GM19452 (cell line): ENCODE measurements around the gene PDE4D.

Experiments used
- ATAC-seq: cut with Tn5 transposase; IDR thresholded peaks from one replicate; pipeline ENCODE4 v1.9.1; 2021; ENCODE audit not compliant: unreplicated experiment

Gene PDE4D

GRCh38 chr5:58926541-58926935 lies 967.0 kb downstream of the PDE4D start:
- ATAC-seq = no peak

DNA sequence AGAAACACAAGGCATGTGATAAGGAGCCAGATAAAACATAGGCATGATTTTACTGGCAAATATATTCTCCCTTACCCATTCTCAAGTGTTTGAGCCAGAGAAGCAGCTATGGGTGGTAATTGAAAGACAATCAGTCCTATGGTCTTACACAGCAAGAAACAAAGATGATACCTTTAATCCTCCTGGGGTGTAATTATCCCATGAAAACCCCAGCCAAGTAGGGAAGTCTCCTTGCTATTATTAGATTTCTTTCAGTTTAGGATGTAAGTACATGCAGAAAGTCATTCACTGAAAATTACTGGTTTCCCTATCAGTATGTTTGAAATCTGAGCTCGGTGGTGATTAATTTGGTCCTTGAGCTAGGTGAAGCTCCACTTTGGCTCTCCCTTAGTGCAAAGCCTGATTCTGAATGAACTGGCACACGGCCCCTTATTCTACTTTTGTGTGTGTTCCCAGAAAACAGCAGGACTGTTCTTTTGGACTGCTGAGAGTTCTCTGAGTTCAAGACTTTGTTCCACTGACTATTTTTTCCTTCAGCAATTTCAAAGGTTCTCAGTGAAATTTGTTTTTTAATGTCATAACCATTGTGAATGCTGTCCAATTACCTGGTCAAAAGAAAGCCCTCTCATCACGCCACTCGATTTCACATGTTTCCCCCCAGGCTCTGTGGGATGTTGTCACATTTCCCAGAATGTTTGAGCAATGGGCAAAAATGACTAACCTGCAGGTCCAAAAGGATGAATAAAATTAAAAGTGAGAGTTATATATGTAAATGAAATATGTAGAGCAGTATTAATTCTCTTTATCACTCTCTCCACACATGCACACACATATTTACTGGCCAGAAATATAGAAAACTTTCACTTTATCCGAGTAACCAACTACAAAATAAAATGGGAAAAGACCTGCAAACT lies 967.6 kb downstream of the PDE4D start:
- no peak for ATAC-seq

DNA sequence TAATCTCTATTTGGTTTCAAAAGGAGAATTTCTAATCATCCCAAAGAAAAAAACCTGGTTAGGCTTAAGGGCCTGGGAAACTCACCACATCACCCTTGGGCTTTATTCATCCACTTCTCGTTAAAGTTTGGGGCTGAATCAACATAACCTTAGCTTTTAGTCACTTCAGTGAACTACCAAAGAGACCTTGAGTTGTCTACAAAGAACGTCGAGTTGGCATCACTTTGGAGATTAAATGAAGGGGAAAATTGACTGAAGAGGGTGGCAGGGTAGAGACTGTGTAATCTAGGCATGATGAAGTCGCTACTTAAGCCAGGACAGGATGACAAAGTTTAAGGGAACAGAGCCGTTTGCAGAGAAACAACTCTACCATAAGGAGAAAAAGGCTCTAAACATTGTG lies 969.2 kb downstream of the PDE4D start:
- ATAC-seq = no peak

- no peak for ATAC-seq
Measured at GRCh38 chr5:58923355-58923754, 970.2 kb downstream of the PDE4D start.

- no peak for ATAC-seq
Measured at GRCh38 chr5:58922461-58923171, 970.9 kb downstream of the PDE4D start.

- no peak for ATAC-seq
Measured at GRCh38 chr5:58921159-58921558, 972.4 kb downstream of the PDE4D start.

- ATAC-seq = no peak
Measured at GRCh38 chr5:58919833-58920232, 973.7 kb downstream of the PDE4D start.
